RWPE2 (cell line): ENCODE results near the gene PTPRU.

Source experiments
- ATAC-seq: fragments of 200-7000 bp; cut with Tn5 transposase; 3 replicates; pipeline ENCODE4 v1.9.1; 2021; ENCODE audit warnings: low read depth
- DNase-seq: peaks from one replicate; pipeline ENCODE4 v3.0.0-alpha.2; 2020; ENCODE audit warnings: low spot score
- H3K27ac ChIP-seq: fragments of 450-650 bp; 2 replicates; pipeline ENCODE4 v1.5.1; 2017; ENCODE audit warnings: mild to moderate bottlenecking; ENCODE audit not compliant: poor library complexity, severe bottlenecking
- H3K27me3 ChIP-seq: fragments of 250-450 bp; sonication (Bioruptor Pico); 2 replicates; pipeline ENCODE4 v1.5.1; 2021; ENCODE audit warnings: mild to moderate bottlenecking, moderate library complexity; ENCODE audit not compliant: insufficient read depth, poor library complexity, severe bottlenecking
- H3K36me3 ChIP-seq: fragments of 250-450 bp; sonication (Bioruptor Pico); 2 replicates; pipeline ENCODE4 v1.5.1; 2020; ENCODE audit warnings: low read depth, mild to moderate bottlenecking, moderate library complexity
- H3K4me1 ChIP-seq: fragments of 250-450 bp; sonication (Bioruptor Pico); 2 replicates; pipeline ENCODE4 v1.5.1; 2021; ENCODE audit warnings: mild to moderate bottlenecking, moderate library complexity; ENCODE audit not compliant: insufficient read depth, poor library complexity, severe bottlenecking
- H3K4me3 ChIP-seq: fragments of 250-450 bp; sonication (Bioruptor Pico); 2 replicates; pipeline ENCODE4 v1.5.1; 2021; ENCODE audit warnings: mild to moderate bottlenecking, moderate library complexity; ENCODE audit not compliant: severe bottlenecking
- H3K9me3 ChIP-seq: fragments of 250-450 bp; sonication (Bioruptor Pico); 2 replicates; pipeline ENCODE4 v1.5.1; 2021; ENCODE audit warnings: mild to moderate bottlenecking, moderate library complexity; ENCODE audit not compliant: severe bottlenecking
- TF ChIP-seq, protein P1 (sequence below): fragments of 450-650 bp; IDR thresholded peaks from one replicate; pipeline ENCODE4 v1.5.1; 2017; ENCODE audit warnings: mild to moderate bottlenecking, moderate library complexity; ENCODE audit not compliant: poor library complexity, severe bottlenecking

Gene PTPRU

DNA sequence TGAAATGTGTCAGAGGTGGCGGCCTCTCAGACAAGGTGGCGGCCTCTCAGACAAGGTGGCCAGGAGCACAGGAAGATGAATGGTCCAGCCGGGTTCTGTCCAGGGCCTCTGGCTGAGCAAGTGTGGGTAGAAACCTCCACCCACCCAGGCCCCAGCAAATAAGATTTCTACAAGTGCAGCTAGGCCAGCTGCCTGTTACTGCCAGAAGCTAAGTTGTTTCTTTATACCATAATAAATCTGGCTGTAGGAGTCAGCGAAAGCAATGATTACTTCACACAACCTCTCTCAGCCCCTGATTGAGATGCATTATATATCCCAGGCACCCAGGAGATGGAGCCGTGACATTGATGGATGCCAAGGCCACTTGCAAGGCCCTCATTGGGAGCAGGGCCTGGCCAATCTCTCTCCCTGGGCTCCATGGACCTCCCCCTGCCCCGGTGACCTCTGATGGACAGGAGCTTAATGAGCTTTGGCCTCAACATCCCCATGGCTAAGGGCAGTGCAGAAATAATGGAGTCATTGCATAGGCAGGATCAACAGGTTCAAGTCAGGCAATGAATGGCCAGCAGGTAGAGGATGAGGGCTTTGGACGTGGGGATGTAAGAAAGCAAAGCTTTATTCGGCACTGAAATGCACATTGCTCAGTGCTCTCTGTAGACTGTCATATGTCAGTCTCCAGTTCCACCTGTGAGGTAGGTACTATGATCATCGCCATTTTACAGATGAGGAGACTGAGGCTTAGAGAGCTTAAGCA lies 92.9 kb downstream of the PTPRU start:
- no peak for ATAC-seq
- H3K27me3 ChIP-seq = no peaks in the 10 kb centered on the region
- no peak overlapping the region for H3K27ac ChIP-seq
- H3K36me3 ChIP-seq = peaks cover 4% of the 10 kb centered on the region; the same call in 1 of the 2 replicates
- TF ChIP-seq, protein P1, sequence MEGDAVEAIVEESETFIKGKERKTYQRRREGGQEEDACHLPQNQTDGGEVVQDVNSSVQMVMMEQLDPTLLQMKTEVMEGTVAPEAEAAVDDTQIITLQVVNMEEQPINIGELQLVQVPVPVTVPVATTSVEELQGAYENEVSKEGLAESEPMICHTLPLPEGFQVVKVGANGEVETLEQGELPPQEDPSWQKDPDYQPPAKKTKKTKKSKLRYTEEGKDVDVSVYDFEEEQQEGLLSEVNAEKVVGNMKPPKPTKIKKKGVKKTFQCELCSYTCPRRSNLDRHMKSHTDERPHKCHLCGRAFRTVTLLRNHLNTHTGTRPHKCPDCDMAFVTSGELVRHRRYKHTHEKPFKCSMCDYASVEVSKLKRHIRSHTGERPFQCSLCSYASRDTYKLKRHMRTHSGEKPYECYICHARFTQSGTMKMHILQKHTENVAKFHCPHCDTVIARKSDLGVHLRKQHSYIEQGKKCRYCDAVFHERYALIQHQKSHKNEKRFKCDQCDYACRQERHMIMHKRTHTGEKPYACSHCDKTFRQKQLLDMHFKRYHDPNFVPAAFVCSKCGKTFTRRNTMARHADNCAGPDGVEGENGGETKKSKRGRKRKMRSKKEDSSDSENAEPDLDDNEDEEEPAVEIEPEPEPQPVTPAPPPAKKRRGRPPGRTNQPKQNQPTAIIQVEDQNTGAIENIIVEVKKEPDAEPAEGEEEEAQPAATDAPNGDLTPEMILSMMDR = no peak
- H3K9me3 ChIP-seq = peaks cover 2% of the 10 kb centered on the region
- H3K4me1 ChIP-seq = no peaks in the 10 kb centered on the region
- DNase-seq = no peak
- H3K4me3 ChIP-seq = no peak overlapping the region

DNA sequence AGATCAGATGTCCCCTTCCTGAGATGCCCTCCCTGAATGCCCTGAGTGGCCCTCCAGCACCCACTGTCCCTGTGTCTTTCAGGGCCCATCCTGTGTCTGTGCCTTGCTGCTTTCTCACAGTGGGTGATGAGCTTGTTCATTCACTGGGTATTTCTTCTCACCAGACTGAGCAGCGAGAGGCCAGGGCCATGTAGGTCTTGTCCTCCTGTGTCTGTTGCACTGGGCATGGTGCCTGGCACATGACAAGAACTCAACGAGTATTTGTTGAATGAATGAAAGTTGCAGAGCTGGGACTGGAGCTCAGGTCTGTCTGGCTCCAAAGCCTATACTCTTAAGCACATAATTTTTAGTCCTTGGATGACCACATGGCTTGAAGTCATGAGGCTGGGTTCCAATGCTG lies 93.8 kb downstream of the PTPRU start:
- Histone ChIP-seq H3K27ac (no peak overlapping the region), H3K36me3 (peaks cover 2% of the 10 kb centered on the region; the same call in 1 of the 2 replicates), H3K4me3 (no peak overlapping the region), H3K4me1 (no peaks in the 10 kb centered on the region), H3K27me3 (no peaks in the 10 kb centered on the region), H3K9me3 (peaks cover 2% of the 10 kb centered on the region)
- TF ChIP-seq, protein P1 = no peak
- no peak for ATAC-seq
- DNase-seq = no peak

DNA sequence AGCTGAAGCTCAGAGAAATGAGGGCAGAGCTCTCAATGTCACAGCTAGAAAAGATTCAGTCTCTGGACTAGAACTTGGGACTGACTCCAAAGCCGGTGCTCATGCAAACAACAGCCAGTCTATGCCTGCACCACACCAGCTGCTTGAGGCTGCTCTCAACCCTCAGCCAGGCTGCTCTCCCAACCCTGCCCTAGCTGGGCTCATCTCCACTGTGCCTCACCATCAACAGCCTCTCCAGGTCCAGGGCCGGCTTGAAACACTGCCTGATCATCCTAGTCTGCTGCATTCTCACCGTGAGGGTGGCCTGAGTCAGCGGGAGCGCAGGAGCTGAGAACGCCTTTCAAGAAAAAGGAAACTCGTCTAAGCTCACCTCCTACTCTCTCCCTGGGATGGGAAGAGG lies 94.5 kb downstream of the PTPRU start:
- no peaks in the 10 kb centered on the region for H3K27me3 ChIP-seq
- DNase-seq (no peak), ATAC-seq (no peak)
- H3K4me1 ChIP-seq = no peaks in the 10 kb centered on the region
- no peak overlapping the region for H3K4me3 ChIP-seq
- peaks cover 2% of the 10 kb centered on the region for H3K9me3 ChIP-seq
- H3K27ac ChIP-seq = no peak overlapping the region
- TF ChIP-seq, protein P1 = no peak
- no peaks in the 10 kb centered on the region for H3K36me3 ChIP-seq

DNA sequence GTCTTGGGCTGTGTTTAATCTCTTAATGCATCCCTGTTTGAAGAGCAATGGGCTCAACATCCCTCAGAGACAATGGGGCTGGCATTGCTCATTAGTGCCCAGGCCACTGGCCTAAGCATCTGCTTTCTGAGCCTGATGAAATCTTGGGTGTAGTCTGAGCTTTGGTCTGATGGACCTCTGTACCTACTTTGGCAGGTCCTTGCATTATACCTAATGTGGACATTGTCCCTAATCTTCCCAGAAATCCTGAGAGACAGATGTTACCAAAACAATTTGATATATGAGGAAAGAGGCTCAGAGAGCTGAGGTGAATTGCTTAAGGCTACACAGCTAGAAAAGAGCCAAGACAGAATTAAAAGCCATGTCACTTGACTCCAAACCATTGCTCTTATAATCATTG lies 95.0 kb downstream of the PTPRU start:
- ATAC-seq = no peak
- Histone ChIP-seq H3K4me3 (no peak overlapping the region), H3K36me3 (no peaks in the 10 kb centered on the region), H3K27me3 (no peaks in the 10 kb centered on the region), H3K27ac (no peak overlapping the region), H3K9me3 (peaks cover 2% of the 10 kb centered on the region), H3K4me1 (no peaks in the 10 kb centered on the region)
- DNase-seq = no peak
- TF ChIP-seq, protein P1 = no peak

DNA sequence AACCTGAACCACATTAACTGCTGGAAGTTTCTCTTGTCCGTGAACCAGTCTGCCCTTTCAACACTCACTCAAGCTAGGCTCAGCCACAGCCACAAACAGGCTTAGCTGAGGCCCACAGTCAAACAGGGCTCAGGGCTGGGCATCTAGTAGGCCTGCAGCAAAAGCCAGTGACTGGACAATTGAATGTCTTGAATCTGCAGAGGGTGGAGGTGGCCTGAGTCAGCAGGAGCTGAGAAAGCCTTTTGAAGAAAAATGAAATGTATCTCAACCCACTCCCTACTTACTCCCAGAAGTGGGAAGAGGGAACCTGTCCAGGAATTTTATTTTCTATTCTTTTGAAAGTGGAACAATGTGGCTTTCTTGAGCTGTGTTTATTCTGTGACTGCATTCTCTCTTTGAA lies 95.4 kb downstream of the PTPRU start:
- no peaks in the 10 kb centered on the region for H3K36me3 ChIP-seq
- TF ChIP-seq, protein P1 = no peak
- no peak overlapping the region for H3K4me3 ChIP-seq
- no peaks in the 10 kb centered on the region for H3K27me3 ChIP-seq
- ATAC-seq (0 out of 3 replicates have a peak, but pooled peaks have one; percentile 11), DNase-seq (no peak)
- no peaks in the 10 kb centered on the region for H3K4me1 ChIP-seq
- H3K9me3 ChIP-seq = peaks cover 2% of the 10 kb centered on the region
- no peak overlapping the region for H3K27ac ChIP-seq
